GM21381 (cell line): Measurements from ENCODE around the gene SUFU.
"Not testable (repeated sequence)": the region's sequence is repeated elsewhere in the genome, so short reads cannot be mapped to it uniquely, and the experiment has no call there.

Experiments used
- ATAC-seq: cut with Tn5 transposase; IDR thresholded peaks from one replicate; pipeline ENCODE4 v1.9.1; 2021; ENCODE audit warnings: mild to moderate bottlenecking, moderate library complexity; ENCODE audit not compliant: unreplicated experiment

SUFU gene

GRCh38 chr10:102665904-102666509 is 162.2 kb downstream of the SUFU start:
- ATAC-seq: no peak

DNA sequence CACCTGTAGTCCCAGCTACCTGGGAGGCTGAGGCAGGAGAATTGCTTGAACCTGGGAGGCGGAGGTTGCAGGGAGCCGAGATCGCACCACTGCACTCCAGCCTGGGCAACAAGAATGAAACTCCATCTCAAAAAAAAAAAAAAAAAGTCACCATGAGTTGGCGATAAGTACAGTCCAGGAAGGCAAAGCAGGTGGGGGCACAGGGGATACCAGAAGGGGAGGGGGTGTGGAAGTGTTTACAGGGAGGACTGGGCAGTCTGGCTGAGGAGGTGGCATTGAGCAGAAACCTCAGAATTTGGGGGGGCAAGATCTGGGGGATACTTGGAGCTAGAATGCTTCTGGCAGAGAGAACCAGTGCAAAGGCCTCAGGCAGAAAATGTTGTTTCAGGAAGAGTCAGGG is 163.6 kb downstream of the SUFU start:
- ATAC-seq: not testable (repeated sequence)

DNA sequence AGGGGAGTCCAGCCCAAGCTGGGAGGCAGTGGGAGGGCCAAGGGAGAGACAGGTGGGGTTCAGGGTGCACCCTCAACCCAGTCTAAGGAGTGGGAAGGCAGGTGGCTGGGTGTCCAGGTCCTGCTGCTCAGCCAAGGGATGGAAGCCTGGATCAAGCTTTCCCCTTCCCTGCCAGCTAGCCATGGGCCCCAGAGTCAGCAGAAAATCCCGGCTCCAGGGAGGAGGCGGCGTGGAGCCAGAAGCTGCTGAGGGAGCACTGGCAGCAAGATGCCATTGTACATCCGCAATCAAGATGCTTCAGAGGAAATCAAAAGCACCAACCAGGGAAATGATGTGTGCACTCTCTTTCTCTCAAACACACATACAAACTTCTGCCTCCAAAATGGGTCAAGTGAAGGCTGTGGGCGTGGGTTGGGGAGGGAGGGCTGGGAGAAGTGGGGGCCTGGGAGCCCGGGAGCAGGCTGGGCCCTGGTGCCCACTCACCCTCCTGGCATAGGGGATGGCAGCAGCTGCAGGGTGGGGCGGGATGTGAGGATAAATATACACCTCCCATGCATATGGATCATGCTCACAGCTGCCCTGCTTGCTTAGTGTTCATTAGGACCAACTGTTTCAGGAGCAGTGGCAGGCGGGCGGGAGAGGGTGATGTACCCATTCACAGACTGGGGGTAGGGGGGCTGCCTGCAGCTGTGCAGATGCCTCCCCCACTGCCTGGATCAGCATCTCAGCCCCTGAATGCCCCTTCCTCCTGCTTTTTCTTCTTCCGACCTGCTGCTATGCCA is 164.7 kb downstream of the SUFU start:
- ATAC-seq: no peak

GRCh38 chr10:102669206-102670064 is 165.7 kb downstream of the SUFU start:
- ATAC-seq: no peak

- no peak for ATAC-seq
These were observed 166.4 kb downstream of the SUFU start for GRCh38 chr10:102670065-102670670.

DNA sequence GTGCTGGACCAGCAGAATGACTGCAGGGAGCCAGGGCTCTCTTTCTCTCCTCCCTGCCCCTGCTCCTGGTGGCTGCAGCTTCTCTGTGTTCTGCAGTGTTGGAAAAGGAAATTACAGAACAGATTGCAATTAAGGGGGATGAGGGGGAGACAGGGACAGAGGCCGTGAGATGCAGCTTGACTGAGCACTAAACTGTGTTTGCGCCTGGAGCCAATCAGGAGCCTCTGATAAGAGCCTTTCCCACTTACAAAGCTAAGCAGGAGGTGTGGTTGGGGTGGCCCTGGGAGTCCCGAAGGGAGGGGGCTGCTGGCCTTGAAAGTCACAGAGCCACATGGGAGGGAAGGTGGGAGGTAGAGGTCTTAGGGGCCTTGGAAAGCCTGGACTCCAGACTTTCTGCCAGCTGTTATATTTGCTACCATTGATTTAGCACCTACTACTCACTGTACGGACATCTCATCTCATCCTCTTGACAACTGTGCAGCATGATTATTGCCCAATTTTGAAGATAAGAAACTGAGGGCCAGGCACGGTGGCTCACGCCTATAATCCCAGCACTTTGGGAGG is 167.2 kb downstream of the SUFU start:
- ATAC-seq: no peak

- ATAC-seq: no peak
These were observed 169.6 kb downstream of the SUFU start for GRCh38 chr10:102673236-102673818.

GRCh38 chr10:102673819-102674511 is 170.2 kb downstream of the SUFU start:
- ATAC-seq: no peak

DNA sequence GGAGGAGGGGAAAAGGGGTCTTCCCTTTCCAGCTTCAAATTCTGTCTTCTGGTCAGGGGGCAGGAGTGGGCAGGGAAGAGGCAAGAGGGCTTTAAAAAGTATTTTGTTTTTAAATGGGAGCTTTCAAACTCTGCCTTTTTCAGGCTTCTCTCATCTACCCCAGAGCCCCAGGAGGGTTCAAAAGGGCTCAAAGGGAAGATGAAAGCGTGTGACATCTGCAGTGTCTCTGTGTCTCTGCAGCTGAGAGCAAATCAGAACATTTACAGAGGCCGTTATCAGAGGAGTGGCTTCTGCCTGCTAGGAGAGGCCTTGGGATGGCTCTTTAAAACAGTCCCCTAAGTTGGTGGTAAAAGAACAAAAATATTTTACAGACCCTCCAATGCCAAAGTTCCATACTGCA is 170.8 kb downstream of the SUFU start:
- ATAC-seq: no peak

DNA sequence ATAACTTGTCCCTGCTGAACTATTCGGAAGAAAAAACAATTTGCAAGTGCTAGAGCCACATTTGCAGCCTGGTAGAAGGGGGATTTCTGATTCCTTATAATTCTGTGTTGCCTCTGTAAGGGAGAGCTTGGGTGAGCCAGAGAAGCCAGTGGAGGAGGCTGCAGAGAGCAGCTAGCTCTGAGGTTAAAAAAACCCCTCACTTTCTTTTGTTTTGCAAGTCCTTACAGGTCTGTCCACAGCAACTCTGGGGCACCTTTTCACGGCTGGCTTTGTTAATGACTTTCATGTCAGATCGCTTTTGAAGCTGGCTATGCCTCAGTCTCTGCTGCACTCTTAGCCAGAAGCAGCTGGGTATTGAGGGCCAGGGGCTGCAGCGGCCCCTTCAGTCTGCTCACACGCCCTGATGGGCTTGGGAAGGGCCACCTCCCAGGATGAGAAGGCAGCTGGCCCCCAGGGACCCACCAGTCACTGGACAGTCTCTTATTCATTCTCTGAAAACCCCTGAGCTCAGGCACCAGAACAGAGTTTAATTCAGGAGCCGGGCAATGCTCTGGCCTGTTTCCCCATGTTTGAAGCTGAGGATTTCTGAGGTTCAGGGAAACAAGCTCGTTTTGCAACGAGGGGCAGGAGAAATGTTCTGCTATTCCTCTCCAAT is 171.4 kb downstream of the SUFU start:
- ATAC-seq: no peak

DNA sequence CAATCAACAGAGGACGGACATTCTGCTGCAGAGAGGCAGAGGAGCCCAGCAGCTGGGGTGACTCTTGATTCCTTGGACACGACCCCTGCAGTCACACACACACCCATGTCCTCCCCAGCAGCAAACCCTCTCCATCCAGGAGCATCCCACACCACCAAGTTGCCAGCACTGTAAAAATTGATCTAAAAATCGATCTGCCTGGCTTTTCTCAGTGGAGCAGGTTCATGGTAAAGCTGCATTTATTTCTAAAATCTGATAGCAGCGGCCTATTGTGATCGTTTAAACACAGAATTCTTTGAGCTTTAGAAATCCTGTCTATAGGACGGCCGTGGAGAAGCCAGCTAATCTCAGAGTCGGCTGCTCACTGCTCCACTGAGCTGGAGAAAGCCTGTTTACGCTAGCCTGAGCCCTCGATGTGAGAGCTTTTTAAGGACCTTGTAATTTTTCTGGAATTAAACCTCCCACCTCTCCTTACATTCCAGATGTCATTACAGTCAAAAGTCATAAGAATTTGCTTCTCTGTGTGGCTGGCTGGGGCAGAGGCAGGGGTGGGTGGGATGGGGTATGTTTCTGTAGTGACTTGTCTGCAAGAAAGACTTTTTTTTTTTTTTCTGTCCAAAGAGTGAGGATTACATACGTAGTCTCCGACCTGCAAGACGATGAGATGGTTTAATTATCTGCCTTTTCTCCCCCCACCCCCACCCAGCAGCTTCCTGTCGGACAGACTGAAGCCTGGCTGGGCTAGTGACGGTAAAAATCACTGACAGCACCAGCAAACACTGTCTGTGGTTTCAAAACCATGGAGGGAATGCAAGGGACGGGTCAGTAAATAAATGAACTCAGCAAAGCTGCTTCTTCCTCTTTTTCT is 172.1 kb downstream of the SUFU start:
- ATAC-seq: no peak

GRCh38 chr10:102676534-102677315 is 173.0 kb downstream of the SUFU start:
- ATAC-seq: no peak

- no peak for ATAC-seq
These were observed 173.7 kb downstream of the SUFU start for GRCh38 chr10:102677331-102678067.

- ATAC-seq: no peak
These were observed 174.3 kb downstream of the SUFU start for GRCh38 chr10:102678068-102678400.

- no peak for ATAC-seq
These were observed 175.1 kb downstream of the SUFU start for GRCh38 chr10:102678842-102679289.

DNA sequence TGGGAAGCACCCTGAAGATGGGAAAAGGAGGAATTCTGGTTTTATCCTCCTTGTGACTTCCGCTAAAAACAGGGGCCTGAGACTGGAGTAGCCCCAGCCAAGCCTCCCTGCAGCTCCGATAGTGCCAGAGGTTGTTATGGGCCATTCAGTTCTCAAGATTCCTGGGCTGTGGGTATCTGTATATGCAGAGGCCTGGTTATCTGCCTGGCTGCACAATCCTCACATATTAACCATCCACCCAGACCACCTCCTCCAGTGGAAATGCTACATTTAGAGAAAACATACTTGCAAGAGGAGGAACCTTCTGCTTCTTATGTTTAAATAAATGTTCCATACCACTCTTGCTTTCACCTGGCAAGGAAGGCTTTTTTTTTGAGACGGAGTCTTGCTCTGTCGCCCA is 175.8 kb downstream of the SUFU start:
- no peak for ATAC-seq

DNA sequence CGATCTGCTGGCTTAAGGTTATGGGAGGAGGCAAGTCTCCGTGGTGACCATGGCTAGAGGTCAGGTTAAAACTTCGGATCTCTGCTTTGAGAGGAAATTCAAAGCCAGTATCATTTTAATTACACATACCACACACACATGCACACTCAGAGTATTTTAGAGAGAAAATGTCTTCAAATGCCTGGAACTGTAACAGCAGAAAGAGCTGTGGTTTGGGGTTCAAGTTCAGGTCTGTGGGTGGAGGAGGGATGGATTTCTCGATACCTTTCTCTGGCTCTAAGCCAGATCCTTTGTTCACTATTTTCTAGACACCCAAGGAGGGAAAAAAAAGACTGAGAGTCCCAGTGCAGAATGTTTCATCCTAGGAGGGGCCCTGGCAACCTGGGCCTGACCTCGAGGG is 177.9 kb downstream of the SUFU start:
- no peak for ATAC-seq
